HepG2 (cell line): Measurements from ENCODE around the gene ZNF343. TPM values are rescaled to one million over a fixed set of nuclear protein-coding genes. Genes with fewer than 3 reads are reported as not detected.

Experiments used
- CREM ChIP-seq, 2 experiments: sonication (generic) in 1 of 2; formaldehyde crosslinking in 1 of 2; IDR thresholded peaks; 2 replicates each; pipeline versions ENCODE4 v1.4.0 to v1.6.1; 2016 to 2020; ENCODE audit warnings: antibody characterized with exemption in 1 of 2, mild to moderate bottlenecking in 1 of 2, missing genetic modification reagents in 1 of 2
- ELF4 ChIP-seq: sonication (generic); formaldehyde crosslinking; IDR thresholded peaks from 2 replicates; pipeline ENCODE4 v1.5.0; 2020; ENCODE audit warnings: missing genetic modification reagents, mild to moderate bottlenecking, moderate library complexity, borderline replicate concordance
- KAT2B ChIP-seq: fragments of 150-350 bp; IDR thresholded peaks from 2 replicates; pipeline ENCODE4 v1.6.1; 2014; ENCODE audit warnings: low read depth, low read length, borderline replicate concordance
- KLF6 ChIP-seq: IDR thresholded peaks from 2 replicates; pipeline ENCODE4 v1.8.0; 2016; ENCODE audit warnings: missing biosample characterization, missing genetic modification reagents
- PPARG ChIP-seq: conservative IDR thresholded peaks from 2 replicates; pipeline ENCODE4 v1.6.1; 2016; ENCODE audit warnings: missing biosample characterization, missing genetic modification reagents
- ZFP36L1 ChIP-seq: sonication (generic); formaldehyde crosslinking; IDR thresholded peaks from 2 replicates; pipeline ENCODE4 v1.8.0; 2022; ENCODE audit warnings: mild to moderate bottlenecking, missing genetic modification reagents, moderate library complexity
- ZNF318 ChIP-seq: sonication (generic); formaldehyde crosslinking; IDR thresholded peaks from 2 replicates; pipeline ENCODE4 v1.4.0; 2020; ENCODE audit warnings: mild to moderate bottlenecking, missing genetic modification reagents
- ZNF746 ChIP-seq: sonication (generic); formaldehyde crosslinking; IDR thresholded peaks from 2 replicates; pipeline ENCODE4 v1.8.0; 2022; ENCODE audit warnings: mild to moderate bottlenecking, missing genetic modification reagents
- ZSCAN9 ChIP-seq: IDR thresholded peaks from 2 replicates; pipeline ENCODE4 v1.6.1; 2016; ENCODE audit warnings: borderline replicate concordance
- ZZZ3 ChIP-seq: sonication (generic); formaldehyde crosslinking; IDR thresholded peaks from 2 replicates; pipeline ENCODE4 v1.4.0; 2020; ENCODE audit warnings: missing genetic modification reagents, mild to moderate bottlenecking, borderline replicate concordance
- polyA plus RNA-seq, 8 experiments: library from polyadenylated mRNA; depleted of rRNA in 3 of 8; stranded (reverse) in 7 of 8; unstranded in 1 of 8; fragments of >200 nt; fragmentation: Illumina TruSeq in 4 of 8; extraction: Trizol in 4 of 8; gene quantifications; 2 replicates each; pipeline versions ENCODE4 v1.2.1 to v1.2.3, GENCODE V29; 2011 to 2016; ENCODE audit warnings: low read depth in 4 of 8, missing spikeins in 1 of 8, mixed read lengths in 1 of 8; ENCODE audit not compliant: insufficient read depth in 1 of 8
- total RNA-seq, 5 experiments: library from RNA; depleted of rRNA; stranded (reverse); fragments of >200 nt; fragmentation: Illumina TruSeq; extraction: Trizol; gene quantifications; 2 replicates each; pipeline ENCODE4 v1.2.3, GENCODE V29; 2016; ENCODE audit warnings: low read depth in 1 of 5
- TF ChIP-seq, protein P1 (sequence below): sonication (generic); formaldehyde crosslinking; IDR thresholded peaks from 2 replicates; pipeline ENCODE4 v1.5.0; 2020; ENCODE audit warnings: mild to moderate bottlenecking, missing genetic modification reagents, borderline replicate concordance

The ZNF343 gene
- total and polyA plus RNA-seq, 2 of the 13 experiments (the other 11 are each of a cell fraction or from before 2014, with no cell fraction given), result 16.4 to 22.1 TPM

DNA sequence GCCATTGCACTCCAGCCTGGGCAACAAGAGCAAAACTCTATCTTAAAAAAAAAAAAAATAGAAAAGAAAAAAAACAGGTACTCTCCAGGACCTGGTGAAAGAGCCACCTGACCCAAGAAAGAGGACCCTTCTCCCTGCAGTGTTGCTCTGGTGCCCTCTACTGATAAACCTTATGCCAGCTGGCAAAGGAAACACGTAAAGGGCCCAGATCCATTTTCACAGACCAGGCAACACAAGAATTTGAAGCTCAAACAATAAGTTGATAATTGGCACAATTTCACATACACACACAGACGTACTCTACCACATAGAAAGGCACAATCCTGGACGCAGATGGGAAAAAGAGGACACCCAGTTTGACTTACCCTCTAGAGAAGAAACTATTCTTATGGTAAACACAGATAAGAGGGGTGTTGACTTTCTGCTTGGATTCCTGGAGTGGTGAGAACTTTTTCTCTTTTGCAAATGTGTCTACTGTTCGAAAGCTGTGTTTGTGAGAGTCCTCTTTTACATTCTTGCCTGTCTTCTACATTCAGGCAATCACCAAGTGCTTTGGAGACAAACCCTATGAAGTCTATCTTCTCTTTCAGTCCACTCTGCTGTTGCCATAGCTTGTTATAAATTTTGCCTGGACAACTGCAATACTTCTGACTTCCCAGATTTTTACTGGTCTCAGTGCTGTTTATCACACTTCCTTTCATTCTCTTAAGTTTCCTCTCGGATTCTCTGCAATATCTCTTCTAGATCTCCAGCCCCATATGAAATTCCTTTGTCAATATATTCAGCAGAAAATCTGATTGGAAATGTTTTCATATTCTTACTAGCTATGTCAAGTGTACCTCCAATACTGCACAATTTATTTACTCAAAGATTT lies 31.7 kb downstream of the ZNF343 start (continued):
- TF ChIP-seq ZSCAN9 (CRISPR knock-in tag) (no peak), ZNF746 (no peak), KAT2B (no peak), ZZZ3 (CRISPR knock-in tag) (no peak), CREM (IDR thresholded peaks at IDR 0.05) (no peak), CREM (CRISPR knock-in tag; IDR thresholded peaks at IDR 0.05) (no peak), KLF6 (CRISPR knock-in tag) (0 out of 2 replicates have a peak, but pooled peaks have one; percentile 10), PPARG (no peak), ELF4 (peak; percentile 59; the same call in 1 of the 2 replicates), ZFP36L1 (0 out of 2 replicates have a peak, but pooled peaks have one; percentile 38), ZNF318 (no peak)
- TF ChIP-seq, protein P1, sequence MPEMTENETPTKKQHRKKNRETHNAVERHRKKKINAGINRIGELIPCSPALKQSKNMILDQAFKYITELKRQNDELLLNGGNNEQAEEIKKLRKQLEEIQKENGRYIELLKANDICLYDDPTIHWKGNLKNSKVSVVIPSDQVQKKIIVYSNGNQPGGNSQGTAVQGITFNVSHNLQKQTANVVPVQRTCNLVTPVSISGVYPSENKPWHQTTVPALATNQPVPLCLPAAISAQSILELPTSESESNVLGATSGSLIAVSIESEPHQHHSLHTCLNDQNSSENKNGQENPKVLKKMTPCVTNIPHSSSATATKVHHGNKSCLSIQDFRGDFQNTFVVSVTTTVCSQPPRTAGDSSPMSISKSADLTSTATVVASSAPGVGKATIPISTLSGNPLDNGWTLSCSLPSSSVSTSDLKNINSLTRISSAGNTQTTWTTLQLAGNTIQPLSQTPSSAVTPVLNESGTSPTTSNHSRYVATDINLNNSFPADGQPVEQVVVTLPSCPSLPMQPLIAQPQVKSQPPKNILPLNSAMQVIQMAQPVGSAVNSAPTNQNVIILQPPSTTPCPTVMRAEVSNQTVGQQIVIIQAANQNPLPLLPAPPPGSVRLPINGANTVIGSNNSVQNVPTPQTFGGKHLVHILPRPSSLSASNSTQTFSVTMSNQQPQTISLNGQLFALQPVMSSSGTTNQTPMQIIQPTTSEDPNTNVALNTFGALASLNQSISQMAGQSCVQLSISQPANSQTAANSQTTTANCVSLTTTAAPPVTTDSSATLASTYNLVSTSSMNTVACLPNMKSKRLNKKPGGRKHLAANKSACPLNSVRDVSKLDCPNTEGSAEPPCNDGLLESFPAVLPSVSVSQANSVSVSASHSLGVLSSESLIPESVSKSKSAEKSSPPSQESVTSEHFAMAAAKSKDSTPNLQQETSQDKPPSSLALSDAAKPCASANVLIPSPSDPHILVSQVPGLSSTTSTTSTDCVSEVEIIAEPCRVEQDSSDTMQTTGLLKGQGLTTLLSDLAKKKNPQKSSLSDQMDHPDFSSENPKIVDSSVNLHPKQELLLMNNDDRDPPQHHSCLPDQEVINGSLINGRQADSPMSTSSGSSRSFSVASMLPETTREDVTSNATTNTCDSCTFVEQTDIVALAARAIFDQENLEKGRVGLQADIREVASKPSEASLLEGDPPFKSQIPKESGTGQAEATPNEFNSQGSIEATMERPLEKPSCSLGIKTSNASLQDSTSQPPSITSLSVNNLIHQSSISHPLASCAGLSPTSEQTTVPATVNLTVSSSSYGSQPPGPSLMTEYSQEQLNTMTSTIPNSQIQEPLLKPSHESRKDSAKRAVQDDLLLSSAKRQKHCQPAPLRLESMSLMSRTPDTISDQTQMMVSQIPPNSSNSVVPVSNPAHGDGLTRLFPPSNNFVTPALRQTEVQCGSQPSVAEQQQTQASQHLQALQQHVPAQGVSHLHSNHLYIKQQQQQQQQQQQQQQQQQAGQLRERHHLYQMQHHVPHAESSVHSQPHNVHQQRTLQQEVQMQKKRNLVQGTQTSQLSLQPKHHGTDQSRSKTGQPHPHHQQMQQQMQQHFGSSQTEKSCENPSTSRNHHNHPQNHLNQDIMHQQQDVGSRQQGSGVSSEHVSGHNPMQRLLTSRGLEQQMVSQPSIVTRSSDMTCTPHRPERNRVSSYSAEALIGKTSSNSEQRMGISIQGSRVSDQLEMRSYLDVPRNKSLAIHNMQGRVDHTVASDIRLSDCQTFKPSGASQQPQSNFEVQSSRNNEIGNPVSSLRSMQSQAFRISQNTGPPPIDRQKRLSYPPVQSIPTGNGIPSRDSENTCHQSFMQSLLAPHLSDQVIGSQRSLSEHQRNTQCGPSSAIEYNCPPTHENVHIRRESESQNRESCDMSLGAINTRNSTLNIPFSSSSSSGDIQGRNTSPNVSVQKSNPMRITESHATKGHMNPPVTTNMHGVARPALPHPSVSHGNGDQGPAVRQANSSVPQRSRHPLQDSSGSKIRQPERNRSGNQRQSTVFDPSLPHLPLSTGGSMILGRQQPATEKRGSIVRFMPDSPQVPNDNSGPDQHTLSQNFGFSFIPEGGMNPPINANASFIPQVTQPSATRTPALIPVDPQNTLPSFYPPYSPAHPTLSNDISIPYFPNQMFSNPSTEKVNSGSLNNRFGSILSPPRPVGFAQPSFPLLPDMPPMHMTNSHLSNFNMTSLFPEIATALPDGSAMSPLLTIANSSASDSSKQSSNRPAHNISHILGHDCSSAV (CRISPR knock-in tag), result no peak
